ENCODE measurements around the gene RASL11A. TPM values are rescaled to one million over a fixed set of nuclear protein-coding genes. Genes with fewer than 3 reads are reported as not detected.

RASL11A gene
- total RNA-seq, 1 experiment from 2014 or later: 21.0 TPM

DNA sequence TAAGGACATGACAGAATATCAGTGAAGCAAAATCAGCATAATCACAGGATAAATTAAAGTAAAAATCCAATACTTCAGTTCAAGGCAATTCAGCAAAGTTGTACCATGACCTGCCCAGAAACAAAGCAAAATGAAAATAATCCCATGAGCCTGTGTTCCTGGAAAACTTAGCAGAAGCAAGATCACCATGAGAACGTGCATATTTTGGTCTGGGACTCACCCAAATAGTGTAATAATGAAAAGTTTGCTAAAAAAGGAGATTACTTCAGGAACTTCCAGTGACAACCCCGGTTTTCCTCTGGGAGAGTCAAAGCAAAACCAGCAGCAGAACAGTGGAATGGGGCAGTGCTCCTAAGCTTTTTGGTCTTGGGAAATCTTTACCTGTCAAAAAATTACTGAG, 34.2 kb upstream of the RASL11A start:
- no peak overlapping the region for H3K4me3 Mint-ChIP-seq (ENCODE audit: unreplicated experiment)
- CTCF ChIA-PET: no interaction called here
- no peaks in the 10 kb centered on the region for H3K27me3 ChIP-seq (replicated peaks; ENCODE audit: control insufficient read depth, insufficient read depth, low read length)
- no peaks in the 10 kb centered on the region for H3K36me3 ChIP-seq (ENCODE audit: control insufficient read depth, insufficient read depth, low read length)
- no TSS peak for BruUV-seq (replicated peaks)
- POLR2A ChIA-PET: no interaction called here
- intact Hi-C loops (cut with micrococcal nuclease; ENCODE audit: unreplicated experiment): no loop called here
- peaks cover 4% of the 10 kb centered on the region; the same call in 1 of the 2 replicates for H3K9me3 ChIP-seq
- TF ChIP-seq, protein P1, sequence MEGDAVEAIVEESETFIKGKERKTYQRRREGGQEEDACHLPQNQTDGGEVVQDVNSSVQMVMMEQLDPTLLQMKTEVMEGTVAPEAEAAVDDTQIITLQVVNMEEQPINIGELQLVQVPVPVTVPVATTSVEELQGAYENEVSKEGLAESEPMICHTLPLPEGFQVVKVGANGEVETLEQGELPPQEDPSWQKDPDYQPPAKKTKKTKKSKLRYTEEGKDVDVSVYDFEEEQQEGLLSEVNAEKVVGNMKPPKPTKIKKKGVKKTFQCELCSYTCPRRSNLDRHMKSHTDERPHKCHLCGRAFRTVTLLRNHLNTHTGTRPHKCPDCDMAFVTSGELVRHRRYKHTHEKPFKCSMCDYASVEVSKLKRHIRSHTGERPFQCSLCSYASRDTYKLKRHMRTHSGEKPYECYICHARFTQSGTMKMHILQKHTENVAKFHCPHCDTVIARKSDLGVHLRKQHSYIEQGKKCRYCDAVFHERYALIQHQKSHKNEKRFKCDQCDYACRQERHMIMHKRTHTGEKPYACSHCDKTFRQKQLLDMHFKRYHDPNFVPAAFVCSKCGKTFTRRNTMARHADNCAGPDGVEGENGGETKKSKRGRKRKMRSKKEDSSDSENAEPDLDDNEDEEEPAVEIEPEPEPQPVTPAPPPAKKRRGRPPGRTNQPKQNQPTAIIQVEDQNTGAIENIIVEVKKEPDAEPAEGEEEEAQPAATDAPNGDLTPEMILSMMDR (IDR thresholded peaks at IDR 0.05; ENCODE audit: insufficient read depth in 1 of 2, low read depth in 1 of 2, low read length in 1 of 2, severe bottlenecking in 1 of 2, unreplicated experiment in 1 of 2): no peak
- H3K9me3 Mint-ChIP-seq (ENCODE audit: unreplicated experiment): no peaks in the 10 kb centered on the region
- no peaks in the 10 kb centered on the region for H3K4me1 ChIP-seq
- H3K4me1 Mint-ChIP-seq (ENCODE audit: low read depth, unreplicated experiment): no peaks in the 10 kb centered on the region
- no peaks in the 10 kb centered on the region for H3K36me3 Mint-ChIP-seq (ENCODE audit: insufficient read depth, unreplicated experiment)
- H3K4me3 ChIP-seq (ENCODE audit: low read depth, low read length): no peak overlapping the region
- no peak overlapping the region for H3K27ac Mint-ChIP-seq (ENCODE audit: unreplicated experiment)
- no peak for DNase-seq
- peaks cover 6% of the 10 kb centered on the region for H3K27me3 Mint-ChIP-seq (ENCODE audit: insufficient read depth, unreplicated experiment)

DNA sequence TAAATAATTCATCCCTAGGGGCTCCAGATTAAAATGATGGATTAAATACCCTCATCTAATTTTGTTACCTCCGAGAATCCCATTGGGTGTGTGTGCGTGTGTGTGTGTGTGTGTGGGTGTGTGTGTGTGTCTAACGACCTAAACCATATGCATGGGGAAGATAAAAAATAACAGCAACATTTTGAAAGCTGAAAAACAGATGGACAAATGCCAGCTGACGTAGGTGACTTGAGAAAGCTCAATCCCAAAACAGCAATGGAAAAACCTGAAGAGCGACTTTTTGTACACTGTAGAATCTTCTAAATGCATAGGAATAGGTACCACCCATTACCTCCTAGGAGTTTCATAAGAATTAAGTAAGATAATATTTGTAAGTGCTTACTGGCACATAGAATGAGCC, 27.9 kb upstream of the RASL11A start:
- no TSS peak for BruUV-seq (replicated peaks)
- DNase-seq: no peak
- TF ChIP-seq, protein P1 (IDR thresholded peaks at IDR 0.05; ENCODE audit: insufficient read depth in 1 of 2, low read depth in 1 of 2, low read length in 1 of 2, severe bottlenecking in 1 of 2, unreplicated experiment in 1 of 2): no peak

DNA sequence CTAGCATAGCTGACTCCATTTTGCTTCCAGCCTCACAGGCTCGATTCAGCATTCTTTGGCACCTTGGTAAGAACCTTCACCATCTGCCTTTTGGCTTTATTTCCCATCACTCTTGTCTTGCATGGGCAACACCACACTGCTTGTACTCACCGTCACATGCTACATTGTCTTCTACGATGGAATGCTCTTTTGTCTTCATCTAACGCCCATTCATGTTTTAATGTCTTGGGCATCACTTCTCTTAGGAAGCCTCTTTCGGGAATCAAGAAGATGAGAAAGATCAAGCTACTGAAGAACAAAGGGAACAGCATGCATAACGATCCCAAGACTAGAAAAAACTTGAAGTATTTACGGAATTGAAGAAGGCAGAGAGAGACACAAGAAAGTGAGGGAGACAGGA, 25.0 kb upstream of the RASL11A start:
- no peaks in the 10 kb centered on the region for H3K36me3 ChIP-seq (ENCODE audit: control insufficient read depth, insufficient read depth, low read length)
- no peaks in the 10 kb centered on the region for H3K9me3 Mint-ChIP-seq (ENCODE audit: unreplicated experiment)
- H3K4me3 Mint-ChIP-seq (ENCODE audit: unreplicated experiment): no peak overlapping the region
- DNase-seq: no peak
- no TSS peak for BruUV-seq (replicated peaks)
- 0 out of 2 replicates have a peak, but pooled peaks cover 5% of the 10 kb centered on the region for H3K4me1 ChIP-seq
- no peak overlapping the region for H3K27ac Mint-ChIP-seq (ENCODE audit: unreplicated experiment)
- TF ChIP-seq, protein P1 (IDR thresholded peaks at IDR 0.05; ENCODE audit: insufficient read depth in 1 of 2, low read depth in 1 of 2, low read length in 1 of 2, severe bottlenecking in 1 of 2, unreplicated experiment in 1 of 2): no peak
- H3K4me3 ChIP-seq (ENCODE audit: low read depth, low read length): no peak overlapping the region
- H3K4me1 Mint-ChIP-seq (ENCODE audit: low read depth, unreplicated experiment): peaks cover 12% of the 10 kb centered on the region
- ChIA-PET CTCF (no interaction called here), POLR2A (no interaction called here)
- intact Hi-C loops (cut with micrococcal nuclease; ENCODE audit: unreplicated experiment): no loop called here
- no peaks in the 10 kb centered on the region for H3K27me3 Mint-ChIP-seq (ENCODE audit: insufficient read depth, unreplicated experiment)
- no peaks in the 10 kb centered on the region for H3K27me3 ChIP-seq (replicated peaks; ENCODE audit: control insufficient read depth, insufficient read depth, low read length)
- H3K9me3 ChIP-seq: no peaks in the 10 kb centered on the region
- no peaks in the 10 kb centered on the region for H3K36me3 Mint-ChIP-seq (ENCODE audit: insufficient read depth, unreplicated experiment)

More for the DNA sequence above, 27.9 kb upstream of the RASL11A start:
- Histone ChIP-seq H3K4me3 (ENCODE audit: low read depth, low read length) (no peak overlapping the region), H3K9me3 (no peaks in the 10 kb centered on the region), H3K4me1 (no peaks in the 10 kb centered on the region), H3K36me3 (ENCODE audit: control insufficient read depth, insufficient read depth, low read length) (no peaks in the 10 kb centered on the region), H3K27me3 (replicated peaks; ENCODE audit: control insufficient read depth, insufficient read depth, low read length) (no peaks in the 10 kb centered on the region)
- H3K4me3 Mint-ChIP-seq (ENCODE audit: unreplicated experiment): no peak overlapping the region
- ChIA-PET CTCF (no interaction called here), POLR2A (no interaction called here)
- H3K27me3 Mint-ChIP-seq (ENCODE audit: insufficient read depth, unreplicated experiment): no peaks in the 10 kb centered on the region
- H3K36me3 Mint-ChIP-seq (ENCODE audit: insufficient read depth, unreplicated experiment): no peaks in the 10 kb centered on the region
- no peaks in the 10 kb centered on the region for H3K9me3 Mint-ChIP-seq (ENCODE audit: unreplicated experiment)
- peaks cover 7% of the 10 kb centered on the region for H3K4me1 Mint-ChIP-seq (ENCODE audit: low read depth, unreplicated experiment)
- H3K27ac Mint-ChIP-seq (ENCODE audit: unreplicated experiment): no peak overlapping the region
- intact Hi-C loops (cut with micrococcal nuclease; ENCODE audit: unreplicated experiment): no loop called here
